ENCODE measurements around the gene NHERF2.
A peak's percentile ranks its signal among the peaks of the same experiment; 100 is the strongest.

NHERF2 gene

DNA sequence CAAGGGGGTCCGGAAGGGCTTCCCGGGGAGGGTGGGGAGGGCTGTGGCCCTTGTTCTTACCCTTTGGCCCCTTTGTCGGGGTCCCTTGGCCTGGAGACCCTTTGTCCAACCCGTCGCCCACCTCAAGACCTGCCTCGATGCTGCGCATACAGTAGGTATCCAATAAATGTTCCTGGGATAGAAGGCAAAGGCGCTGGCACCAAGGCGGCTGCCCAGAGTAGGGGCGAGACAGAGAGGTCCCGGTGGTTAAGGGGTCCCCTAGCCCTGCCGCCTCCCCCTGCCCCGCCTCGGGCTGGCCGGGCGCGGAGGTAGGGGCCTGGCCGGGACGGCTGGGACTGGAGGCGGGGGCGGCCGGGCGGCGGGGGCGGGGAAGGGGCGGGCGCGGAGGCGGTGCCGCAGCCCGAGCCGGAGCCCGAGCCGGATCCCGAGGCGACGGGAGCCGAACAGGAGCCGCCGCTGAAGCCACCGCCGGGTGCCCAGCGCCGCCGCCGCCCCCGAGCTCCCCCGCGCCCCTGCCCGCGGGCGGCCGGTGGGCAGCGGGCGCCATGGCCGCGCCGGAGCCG is at the start of gene NHERF2:
NHERF2 (plus strand) TSS at position 442 of the 563 bp plus-strand sequence; CDS start at position 546, 104 bp downstream.
- no peak for DNase-seq

DNA sequence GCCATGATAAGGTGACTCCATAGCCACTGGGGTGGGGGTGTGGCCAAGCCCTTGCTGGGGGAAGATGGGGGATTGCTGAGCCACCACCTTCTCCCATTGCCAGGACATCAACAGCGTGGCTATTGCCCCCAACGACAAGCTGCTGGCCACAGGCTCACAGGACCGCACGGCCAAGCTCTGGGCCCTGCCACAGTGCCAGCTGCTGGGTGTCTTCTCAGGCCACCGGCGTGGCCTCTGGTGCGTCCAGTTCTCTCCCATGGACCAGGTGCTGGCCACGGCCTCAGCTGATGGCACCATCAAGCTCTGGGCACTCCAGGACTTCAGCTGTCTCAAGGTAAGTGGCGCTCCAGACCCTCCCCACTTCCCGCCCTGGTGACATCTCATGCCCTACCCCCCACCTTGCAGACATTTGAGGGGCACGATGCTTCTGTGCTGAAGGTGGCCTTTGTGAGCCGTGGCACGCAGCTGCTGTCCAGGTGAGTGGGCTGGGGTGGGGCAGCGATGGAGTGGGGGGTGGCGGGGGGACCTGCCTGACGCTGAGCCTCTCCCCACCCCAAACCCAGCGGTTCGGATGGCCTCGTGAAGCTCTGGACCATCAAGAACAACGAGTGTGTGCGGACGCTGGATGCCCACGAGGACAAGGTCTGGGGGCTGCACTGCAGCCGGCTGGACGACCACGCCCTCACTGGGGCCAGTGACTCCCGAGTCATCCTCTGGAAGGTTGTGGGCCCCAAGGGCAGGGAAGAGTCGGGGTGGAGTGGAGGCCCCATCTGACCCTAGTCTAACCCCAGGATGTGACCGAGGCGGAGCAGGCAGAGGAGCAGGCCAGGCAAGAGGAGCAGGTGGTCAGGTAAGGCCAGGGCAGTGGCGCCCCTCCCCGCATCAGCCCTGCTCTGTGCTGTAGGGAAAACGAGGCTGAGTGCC is 49.5 kb upstream of the NHERF2 start:
- no peak for DNase-seq

DNA sequence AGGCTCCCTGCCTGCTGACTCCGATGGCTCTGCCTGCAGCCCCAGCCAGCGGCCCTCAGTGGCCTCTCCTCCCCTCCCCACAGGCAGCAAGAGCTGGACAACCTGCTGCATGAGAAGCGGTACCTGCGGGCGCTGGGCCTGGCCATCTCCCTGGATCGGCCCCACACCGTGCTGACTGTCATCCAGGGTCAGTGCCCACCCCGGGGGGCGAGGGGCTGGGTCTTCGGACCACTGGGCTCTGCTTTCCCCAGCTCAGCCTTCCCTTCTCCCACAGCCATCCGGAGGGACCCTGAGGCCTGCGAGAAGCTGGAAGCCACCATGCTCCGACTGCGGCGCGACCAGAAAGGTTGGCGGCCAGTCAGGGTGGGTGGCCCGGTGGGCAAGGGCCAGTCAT is 48.8 kb upstream of the NHERF2 start:
- no peak for DNase-seq

DNA sequence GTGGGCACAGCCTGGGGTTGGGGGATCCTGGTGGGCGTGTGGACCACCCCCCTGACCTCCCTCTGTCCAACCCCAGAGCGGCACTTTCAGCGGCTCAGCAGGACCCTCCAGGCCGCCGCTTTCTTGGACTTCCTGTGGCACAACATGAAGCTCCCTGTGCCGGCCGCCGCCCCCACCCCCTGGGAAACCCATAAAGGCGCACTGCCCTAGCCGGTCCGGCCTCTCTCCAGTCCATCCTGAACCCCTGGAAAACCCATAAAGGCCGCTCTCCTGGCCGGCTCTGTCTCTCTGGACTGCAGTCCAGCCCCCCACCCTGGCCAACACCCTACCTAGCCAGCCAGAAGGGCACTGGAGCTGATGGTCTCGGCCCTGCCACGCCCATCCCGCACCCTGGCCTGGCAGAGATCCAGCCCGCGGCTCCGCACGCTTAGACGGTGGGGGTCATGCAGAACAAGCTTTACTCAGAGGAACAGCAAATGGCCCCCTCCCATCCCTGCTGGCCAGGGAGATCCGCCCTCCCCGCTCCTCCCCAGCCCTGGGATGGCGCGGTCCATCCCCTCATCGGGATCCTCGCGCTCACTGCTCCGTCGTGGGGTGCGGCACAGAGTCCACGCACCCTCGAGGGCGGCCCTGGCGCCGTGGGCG is 48.1 kb upstream of the NHERF2 start:
- no peak for DNase-seq

DNA sequence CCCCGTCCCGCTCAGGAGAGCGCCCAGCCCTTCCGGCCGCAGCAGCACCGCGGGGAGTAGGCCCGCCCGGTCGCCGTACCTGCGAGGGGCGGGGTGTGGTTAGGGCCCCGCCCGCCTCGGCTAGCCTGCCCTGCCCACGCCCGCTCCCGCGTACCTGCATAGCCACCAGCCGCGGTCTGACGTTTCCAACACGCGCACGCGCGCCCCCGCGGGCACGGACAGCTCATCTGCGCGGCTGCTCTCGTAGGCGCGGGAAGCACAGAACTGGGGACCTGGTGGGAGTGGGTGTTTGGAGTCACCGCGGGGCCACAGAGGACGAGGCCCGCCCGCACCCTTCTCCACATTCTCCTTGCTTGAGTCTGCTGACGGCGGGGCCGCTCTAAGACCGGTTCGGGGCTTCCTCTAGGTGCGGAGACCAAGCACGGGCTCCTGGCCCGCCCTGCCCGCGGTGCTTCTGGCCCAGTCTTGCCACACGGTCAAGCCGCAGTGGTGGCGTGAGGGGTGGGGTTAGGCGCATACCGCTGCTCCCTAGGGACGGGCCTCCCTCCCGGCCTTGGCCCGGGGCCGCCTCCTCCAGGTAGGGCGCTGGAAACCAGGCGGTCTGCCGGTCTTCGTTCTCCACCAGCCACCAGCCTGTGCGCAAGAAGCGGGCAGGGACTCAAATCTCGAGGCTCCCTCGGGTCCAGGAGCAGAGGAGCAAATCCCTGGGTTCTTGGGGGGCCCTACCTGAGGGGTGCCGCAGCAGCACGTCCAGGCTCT is 47.3 kb upstream of the NHERF2 start:
- peak; percentile 40 for DNase-seq

DNA sequence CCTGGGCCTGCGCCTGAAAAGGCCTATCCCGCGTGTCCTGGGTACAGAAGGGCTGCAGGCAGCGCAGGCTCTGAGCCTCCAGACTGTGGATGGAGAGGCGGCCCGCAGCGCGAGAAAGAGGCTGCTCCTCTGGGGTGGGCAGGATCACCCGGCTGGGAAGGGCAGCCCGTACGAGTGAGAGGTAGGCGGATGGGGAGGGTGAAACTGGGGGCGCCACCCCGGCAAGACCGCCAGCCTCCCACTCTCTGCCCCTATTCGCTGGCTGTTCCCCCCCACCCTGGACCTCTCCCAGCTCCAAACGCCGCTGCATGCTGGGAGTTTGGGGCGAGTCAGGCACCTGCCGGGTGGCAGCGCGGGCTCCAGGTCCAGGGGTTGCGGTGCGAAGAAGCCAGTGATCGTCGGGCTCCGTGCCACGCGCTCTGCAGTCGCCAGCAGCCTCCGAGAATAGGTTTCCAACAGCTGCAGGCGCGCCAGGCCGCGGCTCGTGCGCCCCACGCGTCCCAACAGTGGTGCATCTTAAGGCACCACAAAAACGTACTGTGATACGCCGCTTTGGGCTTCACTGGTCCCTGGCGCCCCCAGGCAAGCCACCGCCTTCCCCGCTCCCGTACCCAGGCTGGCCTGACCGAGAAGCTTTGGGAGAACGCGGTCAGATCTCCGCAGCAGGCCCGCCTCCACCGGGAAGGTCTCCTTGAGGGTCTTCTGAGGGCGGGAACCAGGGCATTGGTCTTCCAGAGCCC is 46.5 kb upstream of the NHERF2 start:
- no peak for DNase-seq

DNA sequence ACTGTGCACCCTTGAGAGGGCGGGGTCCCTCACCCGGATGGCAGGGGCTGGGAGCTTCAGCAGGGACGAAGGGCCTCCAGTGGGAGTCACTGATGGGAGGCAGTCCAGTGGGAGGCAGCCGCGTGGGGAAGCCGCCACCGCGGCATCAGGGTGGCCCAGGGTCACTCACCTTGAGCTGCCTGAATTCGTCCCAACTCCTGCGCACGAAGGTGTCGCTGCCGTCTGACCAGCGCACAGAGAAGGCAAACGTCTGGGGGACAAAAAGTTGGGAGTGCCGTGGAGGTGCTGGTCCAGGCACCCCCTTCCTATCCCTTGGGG is 46.0 kb upstream of the NHERF2 start:
- no peak for DNase-seq

DNA sequence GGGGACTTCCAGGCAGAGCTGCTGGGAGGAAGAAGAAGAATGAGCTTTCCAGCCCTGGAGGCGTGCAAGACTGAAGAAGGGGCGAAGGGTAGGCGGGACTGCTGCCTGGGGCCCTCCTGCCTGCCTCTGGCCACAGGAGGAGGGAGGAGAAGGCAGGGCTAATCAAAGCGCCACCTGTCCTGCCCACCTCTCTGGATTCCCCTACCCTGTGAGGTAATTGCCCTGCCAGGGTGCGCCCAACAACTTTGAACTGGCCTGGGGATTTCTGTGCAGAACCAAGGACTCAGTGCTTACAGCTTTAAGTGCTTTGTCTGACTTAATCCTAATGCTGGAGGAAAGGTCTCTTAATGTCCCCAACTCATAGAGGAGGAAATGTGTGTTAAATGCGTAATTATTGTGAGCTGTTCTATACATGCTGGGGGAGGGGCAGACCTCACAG is 45.3 kb upstream of the NHERF2 start, which contains the start of gene NOXO1:
NOXO1 (minus strand) TSS at position 72 of the 439 bp plus-strand sequence. CDS start 290 bp downstream, outside the sequence.
- DNase-seq, result no peak

DNA sequence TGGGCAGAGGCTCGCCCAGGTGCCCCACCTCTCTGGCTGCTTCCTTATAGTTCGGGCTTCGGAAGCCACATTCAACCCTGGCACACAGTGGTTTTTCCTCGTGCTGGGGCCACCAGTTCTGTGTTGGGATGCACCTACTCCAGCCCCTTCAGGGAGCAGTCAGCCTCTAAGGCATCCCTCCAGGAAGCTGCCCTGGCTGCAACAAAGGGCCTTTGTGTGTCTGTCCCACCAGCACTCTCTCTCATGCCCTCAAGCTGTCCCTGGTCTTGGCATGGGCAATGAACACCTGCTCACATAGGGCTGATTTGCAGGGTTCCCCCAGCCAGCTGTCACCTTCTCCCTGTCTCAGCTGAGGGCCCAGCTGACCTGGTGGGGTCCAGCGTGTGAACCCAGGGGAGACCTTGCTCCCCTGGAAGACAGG is 44.7 kb upstream of the NHERF2 start:
- no peak for DNase-seq

DNA sequence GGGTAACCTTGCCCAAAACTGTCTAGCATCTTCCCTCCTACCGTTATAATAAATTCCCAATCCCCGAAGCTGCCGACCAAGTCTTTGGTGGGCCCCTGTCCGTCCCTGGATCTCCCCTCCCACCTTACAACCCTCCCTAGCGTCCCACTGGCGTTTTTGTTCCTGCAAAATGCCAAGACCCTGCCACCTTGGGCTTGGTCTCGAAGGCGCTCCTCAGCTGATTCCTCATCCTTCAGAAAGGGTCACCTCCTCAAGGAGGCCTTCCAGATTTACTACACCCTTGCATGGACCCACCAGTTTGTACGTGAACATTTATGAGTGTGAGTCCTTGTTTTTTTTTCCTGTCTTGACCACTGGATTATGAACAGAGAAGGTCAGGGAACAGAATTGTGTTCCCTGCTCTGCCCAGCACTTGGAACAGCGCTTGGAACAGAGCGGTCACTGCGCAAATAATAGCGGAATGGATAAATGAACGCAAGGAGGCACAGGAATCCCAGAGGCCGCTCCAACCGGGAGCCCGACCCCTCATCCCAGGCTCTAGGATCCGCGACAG is 43.6 kb upstream of the NHERF2 start:
- no peak for DNase-seq

DNA sequence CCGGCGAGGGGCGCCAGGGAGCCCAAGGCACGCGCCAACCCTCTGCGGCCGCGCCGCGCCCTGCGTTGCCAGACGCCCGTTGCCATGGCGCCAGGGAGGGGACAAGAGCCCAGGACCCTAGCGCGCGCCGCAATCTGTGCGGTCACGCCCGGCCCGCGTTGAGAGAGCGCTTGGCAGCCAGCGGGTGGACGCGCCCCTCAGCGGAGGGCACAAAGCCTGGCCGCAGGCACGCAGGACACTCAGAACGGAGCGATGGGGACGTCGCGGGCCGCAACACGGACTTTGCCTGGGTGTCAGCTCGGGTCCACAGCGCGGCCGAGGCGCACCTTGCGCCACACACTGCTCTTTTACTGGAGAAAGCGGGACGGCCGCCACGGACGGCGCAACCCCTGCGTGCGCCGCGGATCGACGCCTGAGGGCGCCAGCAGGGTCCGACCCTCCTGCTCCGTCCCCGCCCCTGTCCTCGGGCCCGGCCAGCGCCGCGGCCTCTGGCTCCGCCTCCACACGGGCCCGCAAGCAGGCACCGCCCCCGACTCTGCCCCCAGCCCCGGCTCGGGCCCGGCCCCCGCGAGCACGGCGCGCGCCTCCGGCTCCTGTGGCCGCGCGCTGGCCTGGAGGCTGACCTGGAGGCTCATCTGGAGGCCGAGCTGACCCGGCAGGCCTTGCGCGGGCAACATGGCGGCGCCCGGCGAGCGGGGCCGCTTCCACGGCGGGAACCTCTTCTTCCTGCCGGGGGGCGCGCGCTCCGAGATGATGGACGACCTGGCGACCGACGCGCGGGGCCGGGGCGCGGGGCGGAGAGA is 43.0 kb upstream of the NHERF2 start, which contains the start of gene GFER:
GFER (plus strand) TSS at position 650 of the 803 bp plus-strand sequence; CDS start at position 676, 26 bp downstream.
- DNase-seq, result peak; percentile 70

DNA sequence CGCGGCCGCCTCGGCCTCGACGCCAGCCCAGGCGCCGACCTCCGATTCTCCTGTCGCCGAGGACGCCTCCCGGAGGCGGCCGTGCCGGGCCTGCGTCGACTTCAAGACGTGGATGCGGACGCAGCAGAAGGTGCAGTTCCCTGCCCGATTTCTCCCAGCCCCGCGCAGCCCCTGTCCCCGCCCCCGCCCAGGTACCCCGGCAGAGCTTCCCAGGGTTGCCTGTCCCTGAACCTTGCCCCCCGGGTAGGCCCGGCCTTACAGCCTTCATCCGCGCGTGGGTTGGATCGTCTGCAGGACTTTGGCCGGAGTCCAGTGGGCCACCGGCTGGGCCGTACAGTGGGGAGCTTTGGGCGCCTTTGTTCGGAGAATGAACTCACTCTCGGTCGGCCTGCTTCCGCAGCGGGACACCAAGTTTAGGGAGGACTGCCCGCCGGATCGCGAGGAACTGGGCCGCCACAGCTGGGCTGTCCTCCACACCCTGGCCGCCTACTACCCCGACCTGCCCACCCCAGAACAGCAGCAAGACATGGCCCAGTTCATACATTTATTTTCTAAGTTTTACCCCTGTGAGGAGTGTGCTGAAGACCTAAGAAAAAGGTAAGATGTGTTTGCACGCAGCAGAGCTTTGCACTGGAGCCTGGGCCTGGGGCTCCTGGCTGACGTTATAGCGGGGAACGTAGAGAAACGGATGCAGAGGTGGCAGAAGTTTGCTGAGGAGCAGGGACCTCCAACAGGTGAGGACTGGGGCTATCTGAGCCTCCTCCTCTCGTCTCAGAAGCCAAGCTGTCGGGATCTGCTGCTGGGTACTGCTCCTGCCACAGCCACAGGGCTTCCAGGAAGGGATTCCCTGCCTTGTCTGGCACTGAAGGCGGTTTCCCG is 42.1 kb upstream of the NHERF2 start:
- DNase-seq, result no peak

DNA sequence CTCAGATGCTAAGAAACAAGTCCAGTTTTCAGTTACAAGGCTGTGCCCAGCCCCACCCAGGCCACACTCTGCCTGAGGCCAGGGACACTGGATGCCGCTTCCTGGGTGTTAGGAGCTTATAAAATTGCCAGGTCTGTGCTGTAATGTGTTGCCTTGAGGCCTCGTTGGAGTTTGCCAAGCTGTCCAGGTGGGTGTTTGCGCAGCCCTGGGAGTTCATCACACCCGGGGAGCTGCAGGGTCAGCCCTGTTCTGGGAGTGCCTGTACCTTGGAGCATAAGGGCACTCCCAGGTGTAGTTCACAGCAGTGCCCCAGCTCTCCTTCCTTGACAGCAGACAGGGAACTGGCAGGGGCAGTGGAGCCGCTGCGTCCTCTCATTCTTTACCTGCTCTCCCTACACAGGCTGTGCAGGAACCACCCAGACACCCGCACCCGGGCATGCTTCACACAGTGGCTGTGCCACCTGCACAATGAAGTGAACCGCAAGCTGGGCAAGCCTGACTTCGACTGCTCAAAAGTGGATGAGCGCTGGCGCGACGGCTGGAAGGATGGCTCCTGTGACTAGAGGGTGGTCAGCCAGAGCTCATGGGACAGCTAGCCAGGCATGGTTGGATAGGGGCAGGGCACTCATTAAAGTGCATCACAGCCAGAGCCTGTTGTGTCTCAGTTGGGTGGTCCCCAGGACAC is 41.1 kb upstream of the NHERF2 start:
- DNase-seq, result no peak

DNA sequence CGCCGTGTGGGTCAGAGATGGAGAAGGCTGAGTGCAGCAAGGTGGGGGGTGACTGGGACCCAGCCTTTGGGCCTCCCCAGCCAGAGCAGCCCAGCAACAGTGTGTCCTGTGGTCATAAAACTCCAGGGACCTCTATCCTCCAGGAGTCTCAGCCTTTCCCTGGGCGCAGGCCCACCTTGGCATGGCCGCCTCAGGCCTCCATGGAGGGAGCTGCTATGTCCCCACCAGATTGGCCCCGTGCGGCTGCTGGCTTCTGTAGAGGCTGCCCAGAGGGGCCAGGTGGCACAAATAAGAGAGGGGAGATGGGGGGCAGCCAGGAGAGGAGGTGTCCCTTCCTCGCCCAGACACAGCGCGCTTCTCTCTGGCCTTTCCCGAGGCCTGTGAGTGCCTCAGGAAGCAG is 39.5 kb upstream of the NHERF2 start:
- no peak for DNase-seq

DNA sequence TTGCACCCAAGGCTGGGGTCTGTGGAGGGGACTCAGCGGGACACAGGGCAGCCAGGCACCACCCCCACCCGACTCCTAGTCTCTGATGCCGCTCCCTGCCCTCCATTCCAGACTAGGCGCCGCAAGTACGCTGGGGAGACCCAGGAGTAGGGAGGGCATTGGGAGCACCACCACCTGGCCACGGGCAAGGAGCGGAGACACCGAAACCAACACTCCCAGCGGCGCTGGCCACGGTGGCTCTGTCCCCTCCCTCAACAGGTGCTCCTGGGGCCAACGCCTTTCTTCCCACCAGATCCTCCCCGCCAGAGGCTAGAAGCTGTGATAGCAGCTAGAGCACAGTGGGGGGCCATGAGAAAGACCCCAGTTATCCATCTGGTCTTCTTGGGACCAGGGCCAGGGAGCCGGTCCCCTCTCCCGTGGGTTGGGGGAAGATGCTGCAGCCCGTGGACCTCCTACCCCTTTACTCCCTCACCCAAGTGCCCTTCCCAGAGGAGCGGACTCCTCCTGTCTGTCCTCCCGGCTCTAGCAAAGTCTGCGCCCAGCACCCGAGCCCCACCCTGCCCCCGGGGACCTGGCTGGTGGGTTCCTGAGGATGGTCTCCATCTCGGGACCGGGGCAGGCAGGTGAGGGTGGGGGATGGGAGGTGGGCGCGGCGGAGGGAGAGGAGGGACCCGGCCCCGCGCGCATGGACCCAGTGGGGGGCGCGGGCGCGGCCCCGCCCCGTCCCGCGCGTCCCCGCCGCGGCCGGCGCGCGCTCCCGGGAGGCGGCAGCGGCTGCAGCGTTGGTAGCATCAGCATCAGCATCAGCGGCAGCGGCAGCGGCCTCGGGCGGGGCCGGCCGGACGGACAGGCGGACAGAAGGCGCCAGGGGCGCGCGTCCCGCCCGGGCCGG is 37.2 kb upstream of the NHERF2 start, which contains the start of gene SYNGR3:
SYNGR3 (plus strand) TSS at position 762 of the 892 bp plus-strand sequence. CDS start 133 bp downstream, outside the sequence.
- no peak for DNase-seq

DNA sequence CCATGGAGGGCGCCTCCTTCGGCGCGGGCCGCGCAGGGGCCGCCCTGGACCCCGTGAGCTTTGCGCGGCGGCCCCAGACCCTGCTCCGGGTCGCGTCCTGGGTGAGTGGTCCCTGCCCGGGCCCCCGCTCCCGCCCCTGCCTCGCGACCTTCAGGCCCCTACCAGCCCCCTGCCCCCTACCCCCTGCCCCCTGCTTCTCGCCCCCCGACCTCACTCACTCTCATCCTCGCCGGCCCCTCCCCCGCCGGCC is 36.7 kb upstream of the NHERF2 start:
- DNase-seq, result no peak

DNA sequence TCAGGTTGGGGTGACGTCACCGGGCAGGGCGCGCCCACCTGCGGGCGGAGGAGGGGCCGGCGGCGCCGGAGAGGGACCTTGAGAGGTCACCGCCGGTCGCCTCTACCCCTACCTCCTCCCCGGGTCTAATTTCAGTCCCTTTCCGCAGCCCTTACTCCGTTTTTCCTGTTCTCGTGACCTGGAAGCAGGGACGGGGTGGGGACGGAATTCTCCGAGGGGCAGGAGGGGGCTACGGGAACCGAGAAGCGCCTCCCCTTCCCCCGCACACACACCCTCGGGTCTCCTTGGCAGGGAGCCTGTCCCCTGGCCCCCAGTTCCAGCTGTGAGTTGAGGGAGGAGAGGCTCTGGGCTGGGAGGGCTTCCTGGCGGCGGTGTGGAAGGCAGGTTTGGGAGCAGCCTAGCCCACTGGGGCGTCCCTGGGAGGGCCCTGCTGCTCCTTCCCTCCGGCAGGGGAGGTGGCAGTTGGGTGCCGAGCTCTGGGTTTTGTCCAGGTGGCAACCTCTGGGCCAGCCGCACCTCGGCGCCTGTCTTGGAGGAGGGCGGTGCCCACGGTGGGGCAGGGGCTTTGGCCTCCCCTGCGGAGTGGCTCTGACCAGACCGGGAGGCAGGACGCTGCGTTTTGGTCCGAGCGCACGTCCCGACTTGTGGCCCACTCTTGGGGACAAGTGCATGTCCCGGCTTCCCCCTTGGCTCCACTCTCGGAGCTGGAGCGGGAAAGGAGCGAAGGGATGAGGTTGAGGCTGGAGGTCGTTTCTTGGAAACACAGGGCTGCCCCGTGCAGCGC is 36.2 kb upstream of the NHERF2 start:
- no peak for DNase-seq

DNA sequence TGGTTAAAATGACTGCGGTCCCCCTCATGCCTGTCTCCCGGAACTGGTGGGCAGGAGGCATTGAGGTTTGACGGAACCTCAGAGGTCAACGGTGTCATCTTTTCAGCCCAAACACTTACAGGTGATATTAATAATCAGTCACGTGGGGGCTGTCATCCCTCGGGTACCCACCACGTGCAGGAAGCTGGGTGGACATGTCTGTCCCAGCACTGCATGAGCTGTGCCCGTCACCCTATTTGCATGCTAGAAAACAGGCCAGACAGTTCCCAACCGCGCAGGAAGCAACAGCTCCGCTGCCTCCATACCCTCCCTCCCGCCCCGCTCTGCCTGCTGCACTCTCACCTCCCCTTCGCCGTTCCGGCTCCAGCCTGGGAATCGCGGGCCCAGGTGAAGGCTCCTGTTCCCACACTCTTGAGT is 35.6 kb upstream of the NHERF2 start:
- DNase-seq, result peak; percentile 47

All from stimulated activated CD4-positive, alpha-beta T cell treated with anti-CD3 and anti-CD28 coated beads, Interleukin-1b, Interleukin-23, amount 100 ng/mL, for 48 hours (primary cell).